T-helper 2 cell treated with Interferon-gamma antibody and Interleukin-4, amounts not matched to agents 100 ng/mL and 5 ng/mL, for 36 hours (primary cell): ENCODE measurements around the gene SP5. TPM values are rescaled to one million over a fixed set of nuclear protein-coding genes. Genes with fewer than 3 reads are reported as not detected.
"Not testable (repeated sequence)": the region's sequence is repeated elsewhere in the genome, so short reads cannot be mapped to it uniquely, and the experiment has no call there.

Source experiments
- intact Hi-C: fragments of 100-400 bp; cut with micrococcal nuclease; formaldehyde crosslinking; loops from one replicate; pipeline ENCODE4 v1.15.1; 2023
- total RNA-seq: library from RNA; stranded (reverse); gene quantifications from 2 replicates; pipeline ENCODE4 v1.2.3, GENCODE V29; 2022

SP5 gene
- total RNA-seq, 1 donor from 2014 or later, result 0.09 TPM

DNA sequence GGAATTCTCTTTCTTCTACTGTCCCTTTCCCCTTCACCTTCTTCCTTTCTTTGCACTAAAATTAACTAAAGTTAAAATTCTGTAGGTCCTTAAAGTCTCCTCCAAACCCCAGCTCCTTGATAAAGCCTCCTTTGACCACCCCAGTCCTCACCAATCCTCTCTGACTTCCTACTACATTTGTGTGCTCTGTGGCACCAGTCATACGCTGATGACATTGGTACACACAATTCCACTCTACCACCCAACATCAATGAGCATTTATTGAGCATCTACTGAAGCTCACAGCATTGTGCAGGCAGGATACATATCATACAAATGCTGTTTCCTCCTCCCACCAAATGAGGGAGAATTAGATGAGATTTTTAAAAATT is 4.5 kb upstream of the SP5 start:
- intact Hi-C loops, result loop anchor here (1.0 to 10.0 kb wide), 3 partner anchors 8 to 386 kb away; no protein-coding TSS in a partner anchor

DNA sequence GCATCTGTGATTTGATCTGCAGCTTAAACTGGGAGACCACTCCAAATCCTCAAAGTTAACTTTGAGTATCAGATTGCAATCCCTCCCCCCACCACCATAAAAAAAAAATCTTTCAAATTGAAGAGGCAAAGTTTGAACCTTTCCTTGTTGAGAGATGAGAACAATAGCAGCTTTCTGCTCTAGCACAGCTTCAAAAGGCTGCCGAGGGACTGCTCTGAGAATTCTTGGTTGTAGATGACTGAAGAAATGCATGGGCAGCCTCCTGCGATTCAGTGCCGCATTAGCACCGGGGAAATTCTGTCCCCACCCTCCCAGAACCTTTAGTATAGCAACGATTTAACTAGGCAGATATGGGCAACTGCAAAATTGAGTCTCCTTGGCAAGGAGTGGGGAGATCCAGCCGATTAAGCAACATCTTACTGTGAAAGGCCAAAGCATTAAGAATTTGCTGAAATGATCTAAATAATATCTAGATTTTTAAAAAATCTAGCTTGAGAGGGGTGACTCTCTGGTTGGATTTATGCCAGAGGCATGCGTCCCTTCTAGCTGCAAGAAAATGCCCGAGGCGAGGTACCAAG is 3.9 kb upstream of the SP5 start:
- intact Hi-C loops, result loop anchor here (10.0 kb wide), 2 partner anchors 206 to 386 kb away; no protein-coding TSS in a partner anchor

DNA sequence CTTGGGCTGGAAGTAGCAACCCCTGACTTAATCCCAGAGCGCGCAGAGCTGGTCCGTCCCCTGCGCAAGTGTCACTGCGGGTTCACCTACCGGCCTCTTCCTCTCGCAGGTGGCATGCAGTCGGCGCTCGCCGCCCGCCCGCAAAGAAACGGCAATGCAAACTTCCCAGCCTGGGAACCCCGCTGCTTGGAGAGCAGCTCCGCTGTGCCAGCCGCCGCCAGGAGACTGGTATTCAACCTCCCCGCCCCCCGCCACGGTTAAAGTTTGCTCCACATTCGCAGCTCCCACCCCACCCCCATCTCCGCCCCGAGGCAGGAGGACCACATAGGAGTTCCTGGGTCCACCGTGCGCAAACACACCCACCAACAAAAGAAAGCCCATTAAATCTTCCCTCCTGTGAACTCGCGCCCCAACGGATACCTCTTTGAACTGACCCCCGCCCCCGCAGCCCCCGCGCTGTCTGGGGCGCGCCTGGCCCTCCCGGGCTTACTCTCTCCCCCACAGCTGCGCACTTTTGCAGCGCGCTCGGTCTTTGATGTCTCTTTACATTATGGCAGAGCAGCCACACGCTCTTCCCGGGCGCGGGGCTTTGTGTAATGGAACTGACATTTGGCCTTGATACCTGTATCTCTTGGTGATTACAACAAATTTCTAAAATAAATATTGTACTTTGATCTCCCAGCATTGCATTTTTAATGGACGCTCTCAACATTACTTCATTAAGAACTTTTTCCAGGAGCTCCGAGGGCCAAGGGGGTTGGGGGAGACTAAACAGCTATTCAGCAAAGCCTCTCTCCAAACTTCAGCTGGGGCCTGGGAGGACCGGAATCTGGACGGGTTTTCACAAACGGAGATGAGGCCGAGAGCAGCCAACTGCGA is 3.1 kb upstream of the SP5 start:
- intact Hi-C loops, result loop anchor here (10.0 kb wide), 2 partner anchors 207 to 387 kb away; no protein-coding TSS in a partner anchor

DNA sequence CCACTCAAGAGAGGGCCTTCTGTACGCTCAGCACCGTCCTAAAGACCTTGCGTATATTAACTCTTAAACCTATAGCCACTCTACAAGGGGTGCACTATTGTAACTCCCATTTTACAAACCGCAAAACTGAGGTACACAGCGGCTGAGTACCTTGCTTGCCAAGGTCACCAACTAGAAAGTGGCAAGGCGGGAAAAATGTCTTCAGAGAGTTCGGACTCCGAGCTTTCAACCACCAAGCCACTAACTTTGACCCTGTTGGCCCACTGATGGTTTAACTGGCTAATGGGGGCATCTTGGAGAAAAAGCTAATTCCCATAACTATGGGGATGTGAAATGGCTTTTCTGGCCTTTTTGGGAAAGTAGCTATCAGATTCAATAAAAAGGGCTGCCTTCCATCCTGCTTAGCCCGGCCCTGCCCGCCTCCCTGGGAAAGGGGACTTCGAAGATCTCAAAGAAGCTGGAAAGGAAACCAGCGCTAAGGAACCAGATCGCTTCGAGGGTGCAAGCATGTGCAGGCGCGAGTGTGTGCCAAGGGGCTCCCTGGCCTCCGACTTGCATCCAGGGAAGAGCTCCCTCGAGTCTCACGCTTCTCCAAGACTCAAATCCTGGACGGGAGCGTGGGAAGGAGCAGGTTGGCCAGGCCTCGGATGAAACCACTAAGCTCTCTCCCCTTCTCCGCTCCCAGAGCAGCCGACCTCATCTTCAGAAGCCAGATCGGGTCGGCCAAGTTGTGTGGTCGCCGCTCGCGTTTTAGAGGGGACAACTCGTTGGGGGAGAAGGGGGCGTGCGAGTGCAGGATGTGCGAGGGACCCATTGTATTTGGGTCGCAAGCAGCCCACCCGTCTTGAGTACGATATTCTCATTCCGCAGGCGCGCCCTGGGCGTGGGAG is 2.2 kb upstream of the SP5 start:
- intact Hi-C loops, result loop anchor here (10.0 kb wide), 2 partner anchors 208 to 388 kb away; no protein-coding TSS in a partner anchor

DNA sequence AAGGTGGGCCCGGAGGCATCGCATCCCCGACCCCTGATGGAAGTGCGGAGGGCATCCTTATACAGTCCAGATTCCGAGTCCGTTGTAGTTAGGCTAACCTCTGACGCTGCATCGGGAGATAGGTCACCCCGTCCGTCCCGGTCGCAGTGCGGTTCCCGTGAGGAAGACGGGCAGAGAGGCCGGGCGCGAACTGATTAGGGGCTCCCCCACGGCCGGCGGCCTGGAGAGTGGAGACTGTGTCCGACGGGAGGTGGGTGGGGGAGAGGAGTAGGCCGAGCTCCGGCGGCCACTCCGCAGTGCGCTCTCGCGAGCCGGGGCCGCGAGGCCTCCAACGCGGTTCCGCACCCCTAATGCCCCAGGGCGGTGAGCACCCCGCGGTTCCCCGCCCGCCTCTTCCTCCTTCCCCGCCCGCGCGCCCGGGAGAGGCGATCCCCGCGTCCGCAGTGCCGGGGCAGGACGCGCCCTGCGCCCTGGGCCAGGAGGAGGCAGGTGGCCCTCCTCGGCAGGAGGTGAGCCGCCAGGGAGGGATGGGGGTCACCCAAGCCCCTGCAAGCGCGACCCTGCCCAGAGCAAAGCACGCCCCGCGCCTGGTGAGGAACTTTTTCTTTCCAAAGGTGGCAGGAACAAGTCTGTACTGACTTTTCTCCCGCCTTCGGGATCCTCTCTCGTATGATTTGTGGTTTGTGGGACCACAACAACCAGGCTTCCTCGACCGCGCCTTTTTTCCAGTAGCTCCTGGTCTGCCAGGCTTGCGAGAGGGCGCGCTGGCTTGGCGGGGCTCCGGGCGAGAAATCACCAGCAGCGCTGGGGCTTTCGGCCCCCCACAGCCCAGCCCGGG is 1.4 kb upstream of the SP5 start:
- intact Hi-C loops, result loop anchor here (2.0 to 10.0 kb wide), 3 partner anchors 209 to 389 kb away; no protein-coding TSS in a partner anchor

DNA sequence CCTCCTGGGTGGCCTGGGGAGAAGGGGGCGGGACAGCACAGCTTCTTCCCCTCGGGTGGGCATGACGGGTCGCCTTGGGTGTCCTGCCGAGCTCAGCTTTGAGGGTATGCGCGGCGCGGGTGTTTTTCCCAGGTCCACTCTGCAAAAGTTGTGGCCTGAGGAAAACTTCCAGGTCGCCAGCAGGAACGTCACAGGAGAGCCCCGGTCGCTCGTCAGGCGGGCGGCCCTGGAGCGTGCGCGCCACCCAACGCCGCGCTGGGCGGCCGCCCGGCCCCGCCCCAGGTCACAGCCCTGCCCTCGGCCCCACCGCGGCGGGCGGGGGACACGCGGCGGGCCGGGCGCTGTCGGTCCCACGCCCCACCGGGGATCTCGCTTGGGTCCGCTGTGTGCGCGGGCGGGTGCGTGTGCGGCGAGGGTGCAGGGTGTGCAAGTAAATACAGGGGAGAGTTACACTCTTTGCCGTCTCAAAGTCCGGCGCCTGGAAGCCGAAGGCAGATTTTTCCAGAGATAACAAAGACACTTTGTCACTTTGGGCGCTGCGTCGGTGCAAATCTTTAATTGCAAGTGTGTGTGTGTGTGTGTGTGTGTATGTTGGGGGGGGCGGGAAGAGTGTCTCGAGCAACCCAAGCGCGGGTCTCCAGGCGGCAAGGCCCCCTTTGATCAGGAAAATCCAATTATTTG is 616 bp upstream of the SP5 start:
- intact Hi-C loops, result loop anchor here (1.0 to 10.0 kb wide), 6 partner anchors 106 to 1373 kb away; partner anchors contain the start of gene DLX1

DNA sequence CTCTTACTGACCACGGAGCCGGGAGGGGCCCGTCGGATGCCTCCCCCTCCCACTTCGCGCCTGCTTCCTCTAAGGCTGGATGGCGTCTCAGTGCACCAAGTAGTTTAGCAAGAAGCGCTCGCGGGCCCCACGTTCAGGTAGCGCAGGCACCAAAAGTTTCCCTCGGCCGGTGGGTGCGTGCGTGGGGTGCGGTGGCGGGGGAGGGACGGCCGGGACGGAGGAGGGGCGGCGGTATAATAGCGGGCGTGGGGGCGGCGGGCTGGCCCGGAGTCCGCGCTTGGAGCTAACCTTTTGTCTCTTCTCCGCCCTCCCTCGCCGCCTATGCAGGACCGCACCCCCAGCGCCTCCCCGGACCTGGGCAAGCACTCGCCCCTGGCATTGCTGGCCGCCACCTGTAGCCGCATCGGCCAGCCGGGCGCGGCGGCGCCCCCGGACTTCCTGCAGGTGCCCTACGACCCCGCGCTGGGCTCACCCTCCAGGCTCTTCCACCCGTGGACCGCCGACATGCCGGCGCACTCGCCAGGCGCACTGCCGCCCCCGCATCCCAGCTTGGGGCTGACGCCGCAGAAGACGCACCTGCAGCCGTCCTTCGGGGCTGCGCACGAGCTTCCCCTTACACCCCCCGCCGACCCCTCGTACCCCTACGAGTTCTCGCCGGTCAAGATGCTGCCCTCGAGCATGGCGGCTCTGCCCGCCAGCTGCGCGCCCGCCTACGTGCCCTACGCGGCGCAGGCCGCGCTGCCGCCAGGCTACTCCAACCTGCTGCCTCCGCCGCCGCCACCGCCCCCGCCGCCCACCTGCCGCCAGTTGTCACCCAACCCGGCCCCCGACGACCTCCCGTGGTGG is 1.0 kb downstream of the SP5 start:
- intact Hi-C loops, result loop anchor here (1.0 to 10.0 kb wide), 8 partner anchors 55 to 1371 kb away; partner anchors contain the start of genes DLX1, ERICH2 and GAD1

DNA sequence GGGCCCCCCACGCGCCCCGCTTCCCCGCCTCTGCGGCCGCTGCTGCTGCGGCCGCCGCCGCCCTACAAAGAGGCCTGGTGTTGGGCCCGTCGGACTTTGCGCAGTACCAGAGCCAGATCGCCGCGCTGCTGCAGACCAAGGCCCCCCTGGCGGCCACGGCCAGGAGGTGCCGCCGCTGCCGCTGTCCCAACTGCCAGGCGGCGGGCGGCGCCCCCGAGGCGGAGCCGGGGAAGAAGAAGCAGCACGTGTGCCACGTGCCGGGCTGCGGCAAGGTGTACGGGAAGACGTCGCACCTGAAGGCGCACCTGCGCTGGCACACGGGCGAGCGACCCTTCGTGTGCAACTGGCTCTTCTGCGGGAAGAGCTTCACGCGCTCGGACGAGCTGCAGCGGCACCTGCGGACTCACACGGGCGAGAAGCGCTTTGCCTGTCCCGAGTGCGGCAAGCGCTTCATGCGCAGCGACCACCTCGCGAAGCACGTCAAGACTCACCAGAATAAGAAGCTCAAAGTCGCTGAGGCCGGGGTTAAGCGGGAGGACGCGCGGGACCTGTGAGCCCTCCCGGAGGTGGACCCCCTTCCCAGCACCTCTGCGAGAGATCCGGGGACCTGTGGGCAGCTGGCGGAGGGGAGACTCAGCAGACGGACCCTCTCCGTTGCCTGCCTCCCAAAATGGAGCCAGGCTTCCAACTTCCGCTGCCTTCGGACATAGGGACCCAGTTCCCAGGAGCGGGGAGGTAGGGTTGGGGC is 1.9 kb downstream of the SP5 start:
- intact Hi-C loops, result loop anchor here (1.0 to 10.0 kb wide), 6 partner anchors 54 to 1370 kb away; partner anchors contain the start of genes DLX1, ERICH2 and GAD1

DNA sequence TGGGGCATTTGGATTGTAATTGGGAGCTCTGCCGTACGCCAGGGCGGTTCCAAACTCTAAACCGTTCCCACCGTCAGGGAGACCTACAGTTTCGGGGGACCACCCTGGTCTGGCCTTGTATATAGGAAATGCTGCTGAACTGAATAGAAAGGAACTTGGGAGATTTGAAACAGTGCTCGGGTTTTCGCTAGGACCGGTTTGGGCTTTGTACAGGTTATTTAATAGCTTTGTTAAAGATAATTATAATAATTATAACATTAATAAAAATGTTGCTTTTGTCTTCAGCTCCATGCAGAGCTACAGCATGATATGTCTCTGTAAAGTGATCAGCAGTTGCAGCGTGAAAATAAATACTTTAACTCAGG is 2.4 kb downstream of the SP5 start:
- intact Hi-C loops, result loop anchor here (2.0 to 10.0 kb wide), 5 partner anchors 53 to 1370 kb away; partner anchors contain the start of genes DLX1 and ERICH2

DNA sequence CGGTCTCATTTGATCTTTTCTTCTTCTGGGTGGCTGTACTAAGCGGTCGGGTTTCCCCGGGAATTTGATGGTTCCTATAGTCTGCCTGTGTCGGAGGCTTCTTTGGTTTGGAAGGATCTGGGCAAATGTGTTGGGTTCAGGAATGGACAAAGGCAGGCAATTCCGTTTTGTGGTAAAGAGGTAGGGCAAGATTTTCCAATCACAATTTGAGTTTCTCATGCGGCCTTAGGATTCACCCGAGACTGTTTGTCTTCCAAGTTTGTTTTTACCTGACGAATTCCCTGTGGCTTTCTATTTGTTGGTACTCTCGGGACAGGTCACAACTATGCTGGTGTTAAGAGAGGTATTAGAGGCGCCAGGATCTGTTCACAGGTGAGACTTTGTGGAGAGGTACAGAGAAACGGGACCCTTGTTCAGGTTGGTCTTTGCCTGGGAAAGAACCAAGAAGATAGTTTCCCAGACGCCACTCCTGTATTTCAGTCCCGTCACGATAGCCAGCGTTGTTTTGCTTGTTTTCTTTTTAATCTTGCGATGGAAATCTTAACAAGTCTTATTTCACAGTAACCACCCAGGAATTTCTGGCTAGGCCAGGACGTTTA is 3.0 kb downstream of the SP5 start:
- intact Hi-C loops, result loop anchor here (1.0 to 10.0 kb wide), 6 partner anchors 8 to 1369 kb away; partner anchors contain the start of genes DLX1 and ERICH2

DNA sequence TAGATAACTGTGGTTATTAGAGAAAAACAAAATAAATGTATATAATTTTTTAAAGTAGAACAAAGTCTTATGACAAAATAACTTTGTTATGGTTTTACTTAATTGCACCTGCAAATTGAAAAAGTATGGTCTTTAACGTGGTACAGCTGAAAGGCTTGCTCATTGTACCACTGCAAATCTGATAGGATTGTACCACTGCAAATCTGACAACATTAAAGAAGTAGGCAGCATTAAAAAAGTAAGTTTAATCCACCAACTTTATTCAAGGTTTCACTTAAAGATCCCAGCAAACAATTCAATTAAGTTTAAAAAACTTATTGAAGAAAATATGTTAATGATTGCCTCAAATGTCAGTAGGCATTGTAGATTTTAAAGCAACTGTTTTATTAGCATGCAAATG is 4.7 kb downstream of the SP5 start:
- intact Hi-C loops, result loop anchor here (5.0 to 10.0 kb wide), 4 partner anchors 215 to 1367 kb away; partner anchors contain the start of gene DLX1

DNA sequence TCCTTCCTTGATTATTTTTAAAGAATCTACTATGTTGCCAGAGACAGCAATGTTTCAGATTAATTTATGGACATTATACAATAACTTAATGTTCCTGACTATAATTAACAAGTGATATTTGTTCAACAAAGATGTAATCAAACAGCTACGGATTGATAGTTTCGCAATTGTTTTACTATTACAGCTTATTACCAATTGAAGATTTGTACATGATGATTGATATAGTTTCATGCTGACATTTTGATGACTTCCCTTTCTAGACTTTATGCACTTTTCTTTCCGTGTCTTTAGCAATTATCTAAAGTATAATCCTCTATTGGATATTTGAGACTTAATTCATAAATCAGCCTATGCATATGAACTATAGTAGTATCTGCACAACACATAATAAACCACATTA is 6.5 kb downstream of the SP5 start:
- intact Hi-C loops, result no loop called here

DNA sequence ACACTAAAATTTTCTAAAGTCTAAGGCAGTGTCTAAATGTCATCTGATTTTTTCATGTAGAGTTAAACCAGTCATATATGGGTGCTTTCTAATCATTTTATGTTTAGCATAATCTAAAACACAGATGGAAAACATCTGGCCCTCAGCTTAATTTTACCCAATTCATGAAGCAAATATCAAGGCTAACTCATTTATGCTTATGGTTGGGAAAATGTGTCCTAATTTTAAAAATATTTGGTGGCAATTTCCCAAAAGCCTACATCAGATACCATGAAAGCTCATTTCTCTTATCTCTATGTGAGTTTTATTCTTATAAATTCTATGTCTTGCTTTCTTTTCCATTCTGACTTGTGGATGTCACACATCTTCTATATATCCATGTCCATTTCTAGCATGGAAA is 7.2 kb downstream of the SP5 start:
- intact Hi-C loops, result no loop called here

DNA sequence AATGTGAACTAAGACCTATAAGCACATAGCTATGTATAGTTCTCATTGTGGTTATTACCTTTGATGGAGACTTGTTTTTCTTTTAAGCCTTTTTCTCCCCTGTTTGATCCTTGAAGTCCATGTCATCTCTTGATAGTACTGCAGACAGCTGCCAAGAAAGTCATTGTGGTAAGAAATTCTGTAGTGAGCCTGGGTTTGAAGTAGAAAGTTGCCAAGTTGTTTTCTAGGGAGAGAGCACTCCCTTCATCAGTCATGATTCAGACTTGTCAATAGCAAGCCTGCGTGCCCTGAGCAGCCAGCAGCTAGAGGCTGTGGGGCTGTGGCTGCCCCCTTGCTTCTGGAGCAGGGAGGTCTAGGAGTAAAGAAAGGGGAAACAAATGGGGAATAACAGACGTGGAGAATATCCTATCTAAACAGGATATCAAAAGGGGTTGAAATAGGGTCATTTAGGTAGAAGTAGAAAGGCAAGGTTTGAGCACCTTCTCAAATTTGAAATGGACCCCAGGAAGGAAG is 8.4 kb downstream of the SP5 start:
- intact Hi-C loops, result no loop called here

DNA sequence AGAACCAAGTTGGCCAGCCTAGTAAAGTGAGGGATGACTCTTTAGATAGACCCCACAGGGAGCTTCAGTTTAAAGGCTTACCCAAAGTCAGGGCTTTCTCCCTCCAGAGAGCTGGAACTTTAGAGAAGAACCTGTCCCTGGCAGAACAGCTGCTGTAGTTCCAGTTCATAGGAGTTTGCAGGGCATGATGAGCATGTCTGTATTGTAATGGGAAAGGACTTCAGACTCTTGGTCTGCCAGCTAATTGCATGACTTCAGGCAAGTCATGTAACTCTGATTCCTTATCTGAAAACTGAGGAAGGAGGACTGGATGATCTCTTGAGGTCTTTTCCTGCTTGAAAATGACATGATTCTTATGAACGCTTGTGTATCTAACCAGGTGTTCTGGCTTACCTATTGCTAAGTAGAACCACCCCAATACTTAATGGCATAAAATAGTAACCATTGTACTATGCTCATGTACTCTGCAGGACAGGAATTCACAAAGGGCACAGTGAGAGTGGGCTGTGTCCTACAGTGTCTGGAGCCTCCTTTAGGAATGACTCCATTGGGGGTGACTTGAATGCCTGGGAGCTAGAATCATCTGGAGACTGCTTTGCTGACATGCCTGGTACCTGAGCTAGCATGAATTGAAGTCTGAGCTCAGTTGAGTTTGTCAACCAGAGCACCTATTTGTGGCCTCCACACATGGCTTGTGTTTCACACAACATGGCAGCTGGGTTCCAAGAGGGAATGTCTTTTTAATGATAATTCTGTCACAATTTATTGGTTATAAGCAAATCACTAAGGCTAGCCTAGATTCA is 18.9 kb downstream of the SP5 start:
- intact Hi-C loops, result no loop called here

DNA sequence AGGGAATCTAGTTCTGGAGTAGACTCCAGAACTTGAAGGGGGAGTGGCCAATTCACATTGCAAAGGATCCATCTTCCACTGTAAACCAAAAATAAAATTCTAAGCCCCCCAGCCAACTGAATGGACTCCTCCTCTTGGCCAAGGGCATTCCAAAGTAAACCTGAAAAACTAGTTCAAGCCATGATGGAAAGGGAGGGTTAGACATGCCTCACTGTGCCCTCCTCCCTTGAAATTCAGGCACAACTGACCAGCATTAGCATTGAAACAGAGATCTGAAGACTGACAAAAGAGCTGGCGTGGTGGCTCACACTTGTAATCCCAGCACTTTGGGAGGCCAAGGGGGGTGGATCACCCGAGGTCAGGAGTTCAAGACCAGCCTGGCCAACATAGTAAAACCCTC is 19.5 kb downstream of the SP5 start:
- intact Hi-C loops, result not testable (repeated sequence)
